Osteocyte (in vitro differentiated cells): Measurements from ENCODE around the gene ARHGEF7. TPM values are rescaled to one million over a fixed set of nuclear protein-coding genes. Genes with fewer than 3 reads are reported as not detected.

ENCODE experiments used
- DNase-seq: peaks from one replicate; pipeline ENCODE4 v3.0.0; 2021; ENCODE audit warnings: mixed read lengths; ENCODE audit not compliant: unreplicated experiment; ENCODE audit errors: extremely low spot score
- H3K27ac Mint-ChIP-seq: one replicate; pipeline ENCODE4 v1.8.0; 2021; ENCODE audit warnings: mild to moderate bottlenecking, mixed read lengths; ENCODE audit not compliant: unreplicated experiment
- H3K27me3 Mint-ChIP-seq: one replicate; pipeline ENCODE4 v1.8.0; 2021; ENCODE audit warnings: mixed read lengths; ENCODE audit not compliant: unreplicated experiment
- H3K36me3 Mint-ChIP-seq: one replicate; pipeline ENCODE4 v1.8.0; 2021; ENCODE audit warnings: mixed read lengths; ENCODE audit not compliant: unreplicated experiment
- H3K4me1 Mint-ChIP-seq: one replicate; pipeline ENCODE4 v1.8.0; 2021; ENCODE audit warnings: mixed read lengths; ENCODE audit not compliant: unreplicated experiment
- H3K4me3 Mint-ChIP-seq: one replicate; pipeline ENCODE4 v1.8.0; 2021; ENCODE audit warnings: mild to moderate bottlenecking, moderate library complexity, mixed read lengths; ENCODE audit not compliant: unreplicated experiment
- H3K9me3 Mint-ChIP-seq: one replicate; pipeline ENCODE4 v1.8.0; 2021; ENCODE audit warnings: mixed read lengths; ENCODE audit not compliant: unreplicated experiment
- total RNA-seq: library from RNA; stranded (reverse); gene quantifications from 2 replicates; pipeline ENCODE4 v1.2.1, GENCODE V29; 2021
- TF ChIP-seq, protein P1 (sequence below): fragments of 200-600 bp; sonication (generic); IDR thresholded peaks from 2 replicates; pipeline ENCODE4 v1.5.0; 2021; ENCODE audit warnings: antibody characterized with exemption, mild to moderate bottlenecking, moderate library complexity

ARHGEF7 gene
- total RNA-seq, 1 donor from 2014 or later, result 125 TPM

- no peaks in the 10 kb centered on the region for H3K27me3 Mint-ChIP-seq
- H3K4me3 Mint-ChIP-seq, result peak overlapping the region; percentile 44
- H3K27ac Mint-ChIP-seq, result peak overlapping the region; percentile 86
- H3K36me3 Mint-ChIP-seq, result peaks cover 10% of the 10 kb centered on the region
- H3K9me3 Mint-ChIP-seq, result no peaks in the 10 kb centered on the region
- DNase-seq, result peak; percentile 17
- TF ChIP-seq, protein P1, sequence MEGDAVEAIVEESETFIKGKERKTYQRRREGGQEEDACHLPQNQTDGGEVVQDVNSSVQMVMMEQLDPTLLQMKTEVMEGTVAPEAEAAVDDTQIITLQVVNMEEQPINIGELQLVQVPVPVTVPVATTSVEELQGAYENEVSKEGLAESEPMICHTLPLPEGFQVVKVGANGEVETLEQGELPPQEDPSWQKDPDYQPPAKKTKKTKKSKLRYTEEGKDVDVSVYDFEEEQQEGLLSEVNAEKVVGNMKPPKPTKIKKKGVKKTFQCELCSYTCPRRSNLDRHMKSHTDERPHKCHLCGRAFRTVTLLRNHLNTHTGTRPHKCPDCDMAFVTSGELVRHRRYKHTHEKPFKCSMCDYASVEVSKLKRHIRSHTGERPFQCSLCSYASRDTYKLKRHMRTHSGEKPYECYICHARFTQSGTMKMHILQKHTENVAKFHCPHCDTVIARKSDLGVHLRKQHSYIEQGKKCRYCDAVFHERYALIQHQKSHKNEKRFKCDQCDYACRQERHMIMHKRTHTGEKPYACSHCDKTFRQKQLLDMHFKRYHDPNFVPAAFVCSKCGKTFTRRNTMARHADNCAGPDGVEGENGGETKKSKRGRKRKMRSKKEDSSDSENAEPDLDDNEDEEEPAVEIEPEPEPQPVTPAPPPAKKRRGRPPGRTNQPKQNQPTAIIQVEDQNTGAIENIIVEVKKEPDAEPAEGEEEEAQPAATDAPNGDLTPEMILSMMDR, result no peak
- peaks cover 89% of the 10 kb centered on the region for H3K4me1 Mint-ChIP-seq
Observed at GRCh38 chr13:111212517-111212873, 97.4 kb downstream of the ARHGEF7 start.

DNA sequence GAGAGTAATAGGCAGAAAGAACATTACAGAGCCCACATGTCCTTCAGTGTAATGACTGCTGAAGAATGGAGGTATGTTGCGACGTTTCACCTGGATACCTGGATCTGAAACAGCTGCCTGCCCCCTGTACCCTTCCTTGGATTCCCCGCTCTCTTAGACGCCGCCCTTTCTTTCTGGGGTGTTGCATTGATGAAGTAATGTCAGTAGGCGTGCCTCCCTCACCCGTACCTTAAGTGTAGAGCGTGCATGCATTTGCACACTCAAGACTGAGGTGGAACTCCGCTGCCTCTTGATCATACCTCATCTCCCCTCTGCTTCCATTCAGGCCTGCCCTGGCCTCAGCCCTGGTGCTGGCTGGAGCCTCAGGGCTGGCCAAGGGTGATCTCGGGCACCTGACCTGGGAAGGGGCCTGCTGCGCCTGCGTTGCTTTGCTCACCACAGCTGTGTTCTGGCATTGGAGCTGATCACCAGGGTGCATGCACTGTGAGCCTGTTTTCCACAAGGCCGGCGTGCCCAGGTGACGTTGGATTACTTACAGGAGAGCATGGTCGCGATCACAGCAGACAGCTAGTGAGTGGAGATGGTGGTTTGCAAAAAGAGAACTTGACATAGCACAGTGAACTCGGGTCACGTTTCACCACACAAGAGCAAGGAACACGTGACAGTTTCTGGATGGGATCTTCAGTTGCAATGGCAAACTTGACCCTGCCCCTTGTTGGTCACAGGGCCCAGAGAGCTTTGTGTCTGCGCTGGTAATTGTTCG is 99.0 kb downstream of the ARHGEF7 start:
- no peak for DNase-seq
- Mint-ChIP-seq H3K27ac (peak overlapping the region; percentile 66), H3K9me3 (no peaks in the 10 kb centered on the region), H3K36me3 (peaks cover 15% of the 10 kb centered on the region), H3K4me3 (no peak overlapping the region), H3K27me3 (no peaks in the 10 kb centered on the region), H3K4me1 (peaks cover 86% of the 10 kb centered on the region)
- TF ChIP-seq, protein P1, result no peak

DNA sequence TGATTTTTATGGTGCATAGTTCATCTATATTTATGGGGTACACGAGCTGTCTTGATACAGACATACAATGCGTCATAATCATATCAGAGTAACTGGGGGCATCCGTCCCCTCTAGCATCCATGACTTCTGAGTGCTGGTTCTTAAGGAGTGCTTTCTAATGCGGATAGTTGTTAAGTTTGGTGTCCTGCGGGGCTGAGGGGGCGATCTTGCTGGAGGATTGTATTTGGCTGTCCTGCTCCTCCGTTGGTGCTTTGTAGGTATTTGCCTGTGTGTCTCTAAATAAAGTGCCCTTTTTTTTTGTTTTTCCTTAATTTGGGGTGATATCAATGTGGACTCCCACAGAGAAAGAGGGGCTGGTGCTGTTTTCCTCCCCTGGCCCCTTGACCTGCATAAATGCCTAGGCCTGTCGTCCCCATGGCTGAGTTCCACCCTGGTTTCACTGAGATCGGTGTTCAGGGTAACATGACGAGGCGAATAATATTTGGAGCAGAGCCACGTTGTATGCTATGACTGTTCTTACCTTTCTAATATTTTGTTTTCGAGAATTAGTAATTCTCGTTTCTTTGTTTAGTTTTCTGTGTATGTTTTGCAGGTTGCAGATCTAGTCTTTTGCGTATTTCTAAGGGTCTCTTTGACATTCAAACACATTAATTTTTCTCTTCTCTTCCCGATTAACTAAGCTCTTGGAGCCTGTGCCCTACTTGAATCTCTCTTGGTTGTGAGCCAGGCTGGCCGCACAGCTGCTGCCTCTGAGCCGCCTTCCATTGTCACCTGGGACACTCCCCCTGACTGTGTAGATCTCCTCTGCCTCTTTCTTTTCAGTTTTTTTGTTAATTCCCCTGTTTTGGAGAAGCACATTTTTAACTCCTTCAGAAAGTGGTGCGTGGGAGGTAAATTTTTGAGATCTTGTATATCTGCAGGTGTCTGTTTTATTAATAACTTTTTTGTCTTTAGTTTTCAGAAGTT is 100.3 kb downstream of the ARHGEF7 start:
- Mint-ChIP-seq H3K36me3 (peaks cover 15% of the 10 kb centered on the region), H3K9me3 (no peaks in the 10 kb centered on the region), H3K4me3 (no peak overlapping the region), H3K27ac (peak overlapping the region; percentile 35), H3K4me1 (peaks cover 86% of the 10 kb centered on the region), H3K27me3 (no peaks in the 10 kb centered on the region)
- DNase-seq, result peak; percentile 51
- TF ChIP-seq, protein P1, result no peak

DNA sequence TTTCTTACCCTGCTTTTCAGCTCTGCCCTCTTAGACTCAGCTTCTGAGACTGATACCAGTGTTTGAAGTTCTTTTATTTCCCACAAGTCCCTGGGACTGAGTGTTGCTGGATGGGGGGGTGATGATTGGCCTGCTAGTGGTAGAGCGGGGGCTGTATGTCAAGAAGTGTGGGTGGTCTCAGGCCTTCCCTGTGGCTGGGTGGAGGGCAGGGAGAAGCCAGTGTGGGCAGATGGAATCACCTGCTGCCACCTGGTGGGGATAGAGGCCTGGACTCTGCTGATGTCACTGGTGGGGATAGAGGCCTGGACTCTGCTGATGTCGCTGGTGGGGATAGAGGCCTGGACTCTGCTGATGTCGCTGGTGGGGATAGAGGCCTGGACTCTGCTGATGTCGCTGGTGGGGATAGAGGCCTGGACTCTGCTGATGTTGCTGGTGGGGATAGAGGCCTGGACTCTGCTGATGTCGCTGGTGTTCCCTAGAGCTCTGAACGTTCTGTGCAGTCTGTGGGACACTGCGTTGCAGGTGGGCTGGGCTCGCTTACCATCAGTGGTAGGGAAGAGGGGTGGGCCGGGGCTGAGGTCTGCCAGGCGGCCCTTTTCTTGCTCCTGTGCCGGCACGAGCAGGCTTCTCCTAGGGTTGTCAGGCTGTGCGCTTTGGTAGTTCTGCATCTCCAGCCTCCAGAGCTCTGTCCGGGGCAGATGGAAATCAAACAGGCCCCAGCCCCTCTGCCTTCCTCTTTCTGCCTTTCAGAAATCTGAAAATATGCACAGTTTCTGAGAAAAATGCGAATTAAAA is 101.3 kb downstream of the ARHGEF7 start:
- TF ChIP-seq, protein P1, result peak; percentile 58
- Mint-ChIP-seq H3K36me3 (peaks cover 15% of the 10 kb centered on the region), H3K9me3 (no peaks in the 10 kb centered on the region), H3K4me1 (peaks cover 78% of the 10 kb centered on the region), H3K27ac (peak overlapping the region; percentile 78), H3K4me3 (no peak overlapping the region), H3K27me3 (no peaks in the 10 kb centered on the region)
- DNase-seq, result peak; percentile 76
